NCI-H2227 (cell line): ENCODE results near the gene COL4A5.
A peak's percentile ranks its signal among the peaks of the same experiment; 100 is the strongest.
"Not testable (repeated sequence)": the region's sequence is repeated elsewhere in the genome, so short reads cannot be mapped to it uniquely, and the experiment has no call there.

ENCODE experiments used
- DNase-seq: peaks from one replicate; lab custom pipeline; 2025; ENCODE audit not compliant: unreplicated experiment; lab: John Stamatoyannopoulos, UW

The COL4A5 gene

GRCh38 chrX:108453841-108454240, 14.2 kb downstream of the COL4A5 start:
- DNase-seq: no peak

GRCh38 chrX:108456971-108457477, 17.4 kb downstream of the COL4A5 start:
- DNase-seq: no peak

DNA sequence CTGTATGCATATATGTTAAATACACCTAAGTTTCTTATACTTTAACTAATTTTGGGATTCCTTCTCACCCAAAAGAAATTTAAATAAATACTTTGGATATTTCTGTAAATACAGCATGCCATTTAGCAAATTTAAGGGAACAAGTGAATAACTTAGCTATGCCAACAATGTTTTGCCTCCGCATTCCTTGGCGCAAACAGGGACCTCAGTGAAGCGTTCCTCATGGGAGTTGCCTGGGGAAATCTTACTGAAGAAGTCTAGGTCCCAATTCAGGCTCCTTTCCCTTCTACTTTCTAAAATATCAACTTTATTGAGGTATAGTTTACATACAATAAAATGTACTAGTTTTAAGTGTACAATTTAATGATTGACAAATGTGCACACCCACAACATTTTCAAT, 25.0 kb downstream of the COL4A5 start:
- no peak for DNase-seq

DNA sequence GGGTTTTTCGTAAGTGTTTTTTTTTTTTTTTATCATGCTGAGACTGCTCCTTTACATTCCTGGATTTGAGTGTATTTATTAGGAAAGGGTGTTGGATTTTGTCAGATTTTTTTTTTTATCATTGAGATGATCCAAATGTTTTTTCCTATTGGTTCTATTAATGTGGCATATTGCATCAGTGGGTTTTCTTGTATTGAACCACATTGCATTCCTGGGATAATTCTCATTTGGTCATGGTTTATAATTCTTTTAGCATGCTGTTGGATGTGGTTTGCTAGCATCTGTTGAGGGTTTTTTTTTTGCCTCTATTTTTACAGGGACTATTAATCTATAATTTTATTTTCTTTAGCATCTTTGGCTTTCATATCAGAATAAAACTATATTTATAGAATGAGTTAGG, 28.8 kb downstream of the COL4A5 start:
- no peak for DNase-seq

DNA sequence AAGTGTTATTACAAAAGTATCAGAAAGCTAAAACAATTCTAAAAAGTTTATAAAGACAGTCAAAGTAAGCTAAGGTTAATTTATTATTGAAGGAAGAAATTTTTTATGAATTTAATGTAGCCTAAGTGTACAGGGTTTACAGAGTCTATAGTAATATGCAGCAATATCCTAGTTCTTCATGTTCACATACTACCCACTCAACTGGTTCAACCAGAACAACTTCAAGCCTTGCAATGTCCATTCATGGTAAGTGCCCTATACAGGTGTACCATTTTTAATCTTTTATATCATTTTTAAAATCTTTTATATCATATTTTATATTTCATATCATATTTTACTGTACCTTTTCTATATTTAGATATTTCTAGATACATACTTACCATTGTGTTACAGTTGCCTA, 34.3 kb downstream of the COL4A5 start:
- no peak for DNase-seq

DNA sequence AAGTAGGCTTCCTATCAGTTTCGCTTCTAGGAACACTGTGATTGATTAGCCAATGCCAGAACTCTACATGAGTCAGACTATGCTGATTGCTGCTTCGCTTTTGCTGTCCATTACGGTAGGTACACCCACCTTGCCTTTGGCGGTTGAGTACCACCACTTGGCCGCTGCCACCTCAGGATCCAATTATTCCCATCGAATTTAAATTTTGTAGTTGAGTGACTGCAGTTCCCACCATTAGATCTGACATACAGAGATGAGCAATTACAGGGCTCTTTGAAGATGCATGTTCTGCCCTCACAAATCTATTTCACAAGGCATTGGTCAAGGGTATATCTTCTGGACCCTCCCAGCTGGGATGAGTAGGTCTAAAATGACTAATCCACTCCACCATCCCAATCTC, 41.9 kb downstream of the COL4A5 start:
- not testable (repeated sequence) for DNase-seq

DNA sequence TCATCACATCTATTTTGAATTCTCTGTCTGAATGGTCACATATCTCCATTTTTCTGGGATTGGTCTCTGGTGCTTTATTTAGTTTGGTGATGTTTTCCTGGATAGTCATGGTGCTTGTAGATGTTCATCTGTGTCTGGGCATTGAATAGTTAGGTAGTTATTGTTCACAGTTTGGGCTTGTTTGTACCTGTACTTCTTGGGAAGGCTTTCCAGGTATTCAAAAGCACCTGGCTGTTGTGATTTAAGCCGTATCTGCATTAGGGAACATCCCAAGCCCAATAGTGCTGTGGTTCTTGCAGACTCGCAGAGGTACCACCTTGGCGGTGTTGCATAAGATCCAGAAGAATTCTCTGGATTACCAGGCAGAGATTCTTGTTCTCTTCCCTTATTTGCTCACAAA, 44.6 kb downstream of the COL4A5 start:
- no peak for DNase-seq

GRCh38 chrX:108485960-108486359, 46.3 kb downstream of the COL4A5 start:
- DNase-seq: no peak

- no peak for DNase-seq
Measured at GRCh38 chrX:108494406-108495090, 54.9 kb downstream of the COL4A5 start.

- DNase-seq: no peak
Measured at GRCh38 chrX:108511721-108512120, 72.1 kb downstream of the COL4A5 start.

DNA sequence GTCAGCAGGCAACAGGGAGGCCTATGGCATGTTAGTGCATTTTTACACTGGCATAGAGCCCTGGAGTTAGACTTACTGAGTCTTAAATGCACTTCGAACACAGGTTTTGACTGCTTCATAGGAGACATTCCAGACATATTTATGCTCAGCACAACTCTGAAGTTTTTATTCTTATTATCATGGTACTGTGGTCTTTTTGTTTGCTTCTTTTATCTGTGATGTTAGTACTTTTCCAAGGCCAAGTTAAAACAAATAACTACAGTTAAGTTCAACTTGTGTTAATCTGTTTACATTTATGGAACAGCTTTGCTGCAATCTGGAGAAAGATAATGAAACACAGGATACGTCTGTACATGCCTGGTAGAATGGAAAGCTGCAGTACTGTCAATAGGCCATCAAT, 76.5 kb downstream of the COL4A5 start:
- no peak for DNase-seq

DNA sequence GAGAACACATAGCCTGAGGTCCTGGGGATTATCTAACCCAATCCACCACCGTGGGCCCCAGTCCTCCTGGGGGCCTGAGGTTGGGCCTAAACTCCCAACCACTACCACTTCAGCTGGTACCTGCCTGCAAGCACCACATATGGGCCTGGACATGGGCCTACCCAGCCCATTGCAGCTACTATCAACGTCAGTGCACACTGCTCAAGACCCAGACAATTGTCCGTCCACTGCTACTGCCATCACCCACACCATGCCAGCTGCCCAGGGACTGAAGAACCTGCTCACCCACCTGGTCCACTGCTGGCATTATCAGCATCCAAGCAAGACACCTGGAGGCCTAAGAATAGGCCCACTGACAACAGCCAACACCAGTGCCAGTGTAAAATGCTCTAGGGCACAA, 88.1 kb downstream of the COL4A5 start:
- DNase-seq: no peak

- DNase-seq: peak; percentile 30
Measured at GRCh38 chrX:108537005-108537404, 97.4 kb downstream of the COL4A5 start.

DNA sequence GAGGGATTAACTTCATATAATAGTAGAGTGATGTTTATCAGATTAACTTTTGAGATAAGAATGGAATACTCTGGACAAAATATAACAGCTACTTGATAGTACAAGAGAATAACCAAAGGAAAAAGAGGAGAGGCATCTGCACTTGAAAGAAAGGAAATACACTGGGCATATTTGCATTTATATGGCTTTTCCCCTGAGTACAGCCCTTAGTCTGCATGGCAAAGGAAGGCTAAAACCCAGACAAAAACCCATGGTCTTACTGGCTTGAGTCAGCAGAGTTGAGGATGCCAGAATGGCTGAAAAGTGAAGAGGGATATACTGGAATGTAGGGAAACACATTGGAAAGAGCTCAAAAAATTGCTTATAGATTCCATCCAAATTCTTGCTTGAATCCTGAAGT, 101.6 kb downstream of the COL4A5 start:
- no peak for DNase-seq

- no peak for DNase-seq
Measured at GRCh38 chrX:108557580-108557979, 117.9 kb downstream of the COL4A5 start.

- DNase-seq: no peak
Measured at GRCh38 chrX:108558217-108558616, 118.6 kb downstream of the COL4A5 start.

- DNase-seq: no peak
Measured at GRCh38 chrX:108573136-108573535, 133.5 kb downstream of the COL4A5 start.

GRCh38 chrX:108582151-108582550, 142.5 kb downstream of the COL4A5 start:
- DNase-seq: no peak

- peak; percentile 1 for DNase-seq
Measured at GRCh38 chrX:108584617-108585211, 145.1 kb downstream of the COL4A5 start.

GRCh38 chrX:108590496-108590895, 150.9 kb downstream of the COL4A5 start:
- no peak for DNase-seq

DNA sequence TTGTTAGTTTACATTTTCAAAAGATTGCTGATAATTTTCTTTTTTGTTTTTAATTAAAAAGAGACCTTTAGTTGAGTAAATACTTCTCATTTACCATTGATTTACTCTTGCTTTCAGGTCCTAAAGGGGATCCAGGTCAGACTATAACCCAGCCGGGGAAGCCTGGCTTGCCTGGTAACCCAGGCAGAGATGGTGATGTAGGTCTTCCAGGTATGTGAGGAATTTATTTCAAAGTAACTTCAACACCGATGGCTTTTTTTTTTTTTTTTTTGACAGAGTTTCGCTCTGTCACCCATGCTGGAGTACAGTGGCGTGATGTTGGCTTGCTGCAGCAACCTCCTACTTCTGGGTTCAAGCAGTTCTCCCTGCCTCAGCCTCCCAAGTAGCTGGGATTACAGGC, 161.6 kb downstream of the COL4A5 start:
- DNase-seq: no peak

GRCh38 chrX:108610141-108610540, 170.5 kb downstream of the COL4A5 start:
- no peak for DNase-seq

GRCh38 chrX:108614616-108615015, 175.0 kb downstream of the COL4A5 start:
- DNase-seq: no peak
